ENCODE measurements around the gene METTL2B. TPM values are rescaled to one million over a fixed set of nuclear protein-coding genes. Genes with fewer than 3 reads are reported as not detected.

The METTL2B gene
- total and polyA plus RNA-seq, 2 of the 13 experiments (the other 11 are each of a cell fraction or from before 2014, with no cell fraction given) = 15.5 to 33.1 TPM

DNA sequence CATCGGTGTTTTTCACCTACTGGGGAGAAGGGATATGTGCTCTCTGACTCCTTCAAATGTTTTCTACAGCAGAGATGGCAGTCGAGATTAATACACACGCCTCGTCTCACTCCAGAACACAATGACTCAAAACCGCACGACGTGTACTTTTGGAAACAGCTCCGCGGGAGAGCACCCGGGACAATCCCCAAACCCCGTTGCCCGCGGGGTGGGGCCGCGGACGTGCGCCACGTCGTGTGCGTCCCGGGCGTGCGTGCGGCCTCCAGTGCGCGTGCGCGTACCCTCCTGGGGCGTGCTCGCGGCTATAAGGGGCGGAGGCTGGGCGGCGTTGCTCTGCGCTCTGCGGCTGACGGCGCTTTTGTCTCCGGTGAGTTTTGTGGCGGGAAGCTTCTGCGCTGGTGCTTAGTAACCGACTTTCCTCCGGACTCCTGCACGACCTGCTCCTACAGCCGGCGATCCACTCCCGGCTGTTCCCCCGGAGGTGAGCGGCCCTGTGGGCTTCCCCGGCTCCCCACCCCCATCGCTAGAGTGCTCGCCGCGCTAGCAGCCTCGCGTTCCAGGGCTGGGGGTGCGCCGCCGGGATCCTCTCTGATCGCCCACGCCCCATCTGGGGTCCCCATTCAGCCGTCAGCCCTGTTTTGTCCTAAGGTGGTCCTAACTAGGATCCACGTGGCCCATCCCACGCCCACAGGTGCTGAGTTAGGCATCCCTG, 20.8 kb upstream of the METTL2B start, which contains the start of gene HILPDA (continued):
- TF ChIP-seq, protein P1, sequence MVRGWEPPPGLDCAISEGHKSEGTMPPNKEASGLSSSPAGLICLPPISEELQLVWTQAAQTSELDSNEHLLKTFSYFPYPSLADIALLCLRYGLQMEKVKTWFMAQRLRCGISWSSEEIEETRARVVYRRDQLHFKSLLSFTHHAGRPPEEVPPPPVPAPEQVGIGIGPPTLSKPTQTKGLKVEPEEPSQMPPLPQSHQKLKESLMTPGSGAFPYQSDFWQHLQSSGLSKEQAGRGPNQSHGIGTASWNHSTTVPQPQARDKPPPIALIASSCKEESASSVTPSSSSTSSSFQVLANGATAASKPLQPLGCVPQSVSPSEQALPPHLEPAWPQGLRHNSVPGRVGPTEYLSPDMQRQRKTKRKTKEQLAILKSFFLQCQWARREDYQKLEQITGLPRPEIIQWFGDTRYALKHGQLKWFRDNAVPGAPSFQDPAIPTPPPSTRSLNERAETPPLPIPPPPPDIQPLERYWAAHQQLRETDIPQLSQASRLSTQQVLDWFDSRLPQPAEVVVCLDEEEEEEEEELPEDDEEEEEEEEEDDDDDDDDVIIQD (CRISPR knock-in tag; IDR thresholded peaks at IDR 0.05; ENCODE audit: low read depth) = no peak; the same call in 1 of the 2 replicates
- peak; percentile 79 for TF ChIP-seq SP5 (CRISPR knock-in tag; IDR thresholded peaks at IDR 0.05; ENCODE audit: borderline replicate concordance, low read depth)
- TF ChIP-seq TBX2 (CRISPR knock-in tag; IDR thresholded peaks at IDR 0.05; ENCODE audit: borderline replicate concordance) = peak; percentile 66
- no peak for TF ChIP-seq ZNF652 (CRISPR knock-in tag; IDR thresholded peaks at IDR 0.05; ENCODE audit: borderline replicate concordance, low read depth)
- TF ChIP-seq PCBP1 (IDR thresholded peaks at IDR 0.05; ENCODE audit: borderline replicate concordance, low read depth, low read length) = no peak
- no peak for TF ChIP-seq SYNCRIP (IDR thresholded peaks at IDR 0.05; ENCODE audit: insufficient read depth, low read depth, low read length)
- peak; percentile 68 for TF ChIP-seq GATA4 (IDR thresholded peaks at IDR 0.05; ENCODE audit: borderline replicate concordance, low read depth)
- TF ChIP-seq ZNF614 (CRISPR knock-in tag; IDR thresholded peaks at IDR 0.05; ENCODE audit: borderline replicate concordance) = no peak
- TF ChIP-seq CREM (IDR thresholded peaks at IDR 0.05) = peak; percentile 29; the same call in 1 of the 2 replicates
- no peak for TF ChIP-seq CREM (CRISPR knock-in tag; IDR thresholded peaks at IDR 0.05)
- TF ChIP-seq, protein P2, sequence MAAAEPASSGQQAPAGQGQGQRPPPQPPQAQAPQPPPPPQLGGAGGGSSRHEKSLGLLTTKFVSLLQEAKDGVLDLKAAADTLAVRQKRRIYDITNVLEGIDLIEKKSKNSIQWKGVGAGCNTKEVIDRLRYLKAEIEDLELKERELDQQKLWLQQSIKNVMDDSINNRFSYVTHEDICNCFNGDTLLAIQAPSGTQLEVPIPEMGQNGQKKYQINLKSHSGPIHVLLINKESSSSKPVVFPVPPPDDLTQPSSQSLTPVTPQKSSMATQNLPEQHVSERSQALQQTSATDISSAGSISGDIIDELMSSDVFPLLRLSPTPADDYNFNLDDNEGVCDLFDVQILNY (CRISPR knock-in tag; conservative IDR thresholded peaks at IDR 0.05) = no peak
- TF ChIP-seq, protein P3, sequence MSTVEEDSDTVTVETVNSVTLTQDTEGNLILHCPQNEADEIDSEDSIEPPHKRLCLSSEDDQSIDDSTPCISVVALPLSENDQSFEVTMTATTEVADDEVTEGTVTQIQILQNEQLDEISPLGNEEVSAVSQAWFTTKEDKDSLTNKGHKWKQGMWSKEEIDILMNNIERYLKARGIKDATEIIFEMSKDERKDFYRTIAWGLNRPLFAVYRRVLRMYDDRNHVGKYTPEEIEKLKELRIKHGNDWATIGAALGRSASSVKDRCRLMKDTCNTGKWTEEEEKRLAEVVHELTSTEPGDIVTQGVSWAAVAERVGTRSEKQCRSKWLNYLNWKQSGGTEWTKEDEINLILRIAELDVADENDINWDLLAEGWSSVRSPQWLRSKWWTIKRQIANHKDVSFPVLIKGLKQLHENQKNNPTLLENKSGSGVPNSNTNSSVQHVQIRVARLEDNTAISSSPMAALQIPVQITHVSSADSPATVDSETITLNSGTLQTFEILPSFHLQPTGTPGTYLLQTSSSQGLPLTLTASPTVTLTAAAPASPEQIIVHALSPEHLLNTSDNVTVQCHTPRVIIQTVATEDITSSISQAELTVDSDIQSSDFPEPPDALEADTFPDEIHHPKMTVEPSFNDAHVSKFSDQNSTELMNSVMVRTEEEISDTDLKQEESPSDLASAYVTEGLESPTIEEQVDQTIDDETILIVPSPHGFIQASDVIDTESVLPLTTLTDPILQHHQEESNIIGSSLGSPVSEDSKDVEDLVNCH (CRISPR knock-in tag; IDR thresholded peaks at IDR 0.05) = no peak
- TF ChIP-seq PAWR (CRISPR knock-in tag; IDR thresholded peaks at IDR 0.05; ENCODE audit: borderline replicate concordance) = no peak
- TF ChIP-seq GATAD1 (CRISPR knock-in tag; IDR thresholded peaks at IDR 0.05) = peak; percentile 75
- TF ChIP-seq KDM4B (CRISPR knock-in tag; IDR thresholded peaks at IDR 0.05) = no peak
- TF ChIP-seq ATAD3A (CRISPR knock-in tag; IDR thresholded peaks at IDR 0.05) = no peak
- peak; percentile 64; the same call in 1 of the 2 replicates for TF ChIP-seq ZNF510 (CRISPR knock-in tag; IDR thresholded peaks at IDR 0.05; ENCODE audit: low read depth)
- TF ChIP-seq FOSL2 (CRISPR knock-in tag; IDR thresholded peaks at IDR 0.05) = peak; percentile 6; the same call in 1 of the 2 replicates
- no peak for TF ChIP-seq FOXP1 (IDR thresholded peaks at IDR 0.05)
- 0 out of 2 replicates have a peak, but pooled peaks have one; percentile 13 for TF ChIP-seq FOXP1 (CRISPR knock-in tag; IDR thresholded peaks at IDR 0.05)
- 0 out of 2 replicates have a peak, but pooled peaks have one; percentile 21 for TF ChIP-seq KLF9 (CRISPR knock-in tag; IDR thresholded peaks at IDR 0.05; ENCODE audit: low read depth)
- no peak for TF ChIP-seq NCOR1 (IDR thresholded peaks at IDR 0.05; ENCODE audit: borderline replicate concordance, low read length)
- TF ChIP-seq MYC (CRISPR knock-in tag; IDR thresholded peaks at IDR 0.05; ENCODE audit: borderline replicate concordance) = peak; percentile 77; the same call in 1 of the 2 replicates
- TF ChIP-seq, protein P4, sequence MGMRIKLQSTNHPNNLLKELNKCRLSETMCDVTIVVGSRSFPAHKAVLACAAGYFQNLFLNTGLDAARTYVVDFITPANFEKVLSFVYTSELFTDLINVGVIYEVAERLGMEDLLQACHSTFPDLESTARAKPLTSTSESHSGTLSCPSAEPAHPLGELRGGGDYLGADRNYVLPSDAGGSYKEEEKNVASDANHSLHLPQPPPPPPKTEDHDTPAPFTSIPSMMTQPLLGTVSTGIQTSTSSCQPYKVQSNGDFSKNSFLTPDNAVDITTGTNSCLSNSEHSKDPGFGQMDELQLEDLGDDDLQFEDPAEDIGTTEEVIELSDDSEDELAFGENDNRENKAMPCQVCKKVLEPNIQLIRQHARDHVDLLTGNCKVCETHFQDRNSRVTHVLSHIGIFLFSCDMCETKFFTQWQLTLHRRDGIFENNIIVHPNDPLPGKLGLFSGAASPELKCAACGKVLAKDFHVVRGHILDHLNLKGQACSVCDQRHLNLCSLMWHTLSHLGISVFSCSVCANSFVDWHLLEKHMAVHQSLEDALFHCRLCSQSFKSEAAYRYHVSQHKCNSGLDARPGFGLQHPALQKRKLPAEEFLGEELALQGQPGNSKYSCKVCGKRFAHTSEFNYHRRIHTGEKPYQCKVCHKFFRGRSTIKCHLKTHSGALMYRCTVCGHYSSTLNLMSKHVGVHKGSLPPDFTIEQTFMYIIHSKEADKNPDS (CRISPR knock-in tag; IDR thresholded peaks at IDR 0.05) = no peak
- TF ChIP-seq SAFB2 (CRISPR knock-in tag; IDR thresholded peaks at IDR 0.05; ENCODE audit: borderline replicate concordance, low read depth) = peak; percentile 76; the same call in 1 of the 2 replicates
